NCI-H82 treated with DMSO at 0.1 percent for 48 hours (cell line): ENCODE results near the gene ARHGEF37.
"Not testable (repeated sequence)": the region's sequence is repeated elsewhere in the genome, so short reads cannot be mapped to it uniquely, and the experiment has no call there.

Experiments
- DNase-seq: peaks from one replicate; lab custom pipeline; 2025; ENCODE audit not compliant: unreplicated experiment; lab: John Stamatoyannopoulos, UW

The ARHGEF37 gene

DNA sequence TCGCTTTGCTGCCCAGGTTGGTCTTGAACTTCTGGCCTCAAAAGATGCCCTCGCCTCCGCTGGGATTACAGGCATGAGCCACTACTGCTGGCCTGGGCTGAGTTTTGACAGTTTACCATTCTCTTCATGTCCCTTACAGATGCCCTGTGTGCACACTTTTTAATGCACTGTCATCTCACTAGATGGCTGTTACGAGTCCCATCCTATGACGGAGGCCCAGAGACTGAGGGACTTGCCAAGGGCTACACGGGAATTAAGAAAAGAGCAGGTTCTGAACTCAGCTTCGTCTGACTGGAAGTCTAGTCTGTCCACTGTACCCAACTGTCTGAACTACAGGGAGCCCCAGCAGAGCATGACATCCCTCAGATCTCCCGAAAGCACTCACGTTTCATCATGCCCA, 63.9 kb downstream of the ARHGEF37 start:
- DNase-seq, result no peak

- no peak for DNase-seq
These were observed 64.4 kb downstream of the ARHGEF37 start for GRCh38 chr5:149645725-149646124.

- DNase-seq, result no peak
These were observed 65.3 kb downstream of the ARHGEF37 start for GRCh38 chr5:149646564-149646963.

DNA sequence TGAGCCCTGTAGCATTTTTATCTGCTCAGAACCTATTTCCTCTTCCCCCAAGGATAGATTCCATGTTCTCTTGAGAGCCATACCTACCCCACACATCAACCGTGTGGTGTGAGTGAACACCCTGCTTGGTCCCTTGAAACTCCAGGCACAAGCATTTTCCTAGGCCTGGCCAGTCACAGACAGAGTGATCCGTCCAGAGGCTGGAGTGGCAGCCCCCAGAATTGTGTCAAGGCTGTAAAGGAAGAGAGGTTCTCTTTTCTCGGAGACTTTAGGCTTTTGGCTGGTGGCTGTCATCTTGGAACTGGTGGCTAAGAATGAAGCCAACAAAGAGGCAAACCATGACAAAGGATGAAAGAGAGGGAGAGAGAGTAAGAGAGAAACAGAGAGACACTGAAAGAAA, 66.0 kb downstream of the ARHGEF37 start:
- DNase-seq, result no peak

DNA sequence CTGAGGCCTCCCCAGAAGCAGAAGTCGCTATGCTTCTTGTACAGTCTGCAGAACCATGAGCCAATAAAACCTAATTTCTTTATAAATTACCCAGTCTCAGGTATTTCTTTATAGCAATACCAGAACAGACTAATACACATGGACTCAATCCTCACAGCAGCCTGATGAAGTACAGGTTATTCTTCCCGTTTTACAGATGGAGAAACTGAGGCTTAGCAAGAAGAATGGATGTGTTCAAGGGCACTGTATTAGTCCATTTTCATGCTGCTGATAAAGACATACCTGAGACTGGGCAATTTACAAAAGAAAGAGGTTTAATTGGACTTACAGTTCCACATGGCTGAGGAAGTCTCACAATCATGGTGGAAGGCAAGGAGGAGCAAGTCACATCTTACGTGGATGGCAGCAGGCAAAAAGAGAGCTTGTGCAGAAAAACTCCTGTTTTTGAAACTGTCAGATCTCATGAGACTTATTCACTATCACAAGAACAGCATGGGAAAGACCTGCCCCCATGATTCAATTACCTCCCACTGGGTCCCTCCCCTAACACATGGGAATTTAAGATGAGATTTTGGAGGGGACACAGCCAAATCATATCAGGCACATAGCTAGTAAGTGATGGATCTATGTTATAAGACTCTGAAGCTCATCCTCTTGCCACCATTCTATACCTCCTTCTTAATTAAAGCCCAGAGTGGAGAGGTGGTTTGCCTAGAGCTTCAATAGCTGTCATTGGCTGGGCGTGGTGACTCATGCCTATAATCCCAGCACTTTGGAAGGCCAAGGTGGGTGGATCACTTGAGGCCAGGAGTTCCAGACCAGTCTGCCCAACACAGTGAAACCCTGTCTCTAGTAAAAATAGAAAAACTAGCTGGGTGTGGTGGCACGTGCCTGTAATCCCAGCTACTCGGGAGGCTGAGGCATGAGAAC, 67.4 kb downstream of the ARHGEF37 start:
- DNase-seq, result not testable (repeated sequence)

GRCh38 chr5:149649730-149650129, 68.4 kb downstream of the ARHGEF37 start:
- DNase-seq, result not testable (repeated sequence)

DNA sequence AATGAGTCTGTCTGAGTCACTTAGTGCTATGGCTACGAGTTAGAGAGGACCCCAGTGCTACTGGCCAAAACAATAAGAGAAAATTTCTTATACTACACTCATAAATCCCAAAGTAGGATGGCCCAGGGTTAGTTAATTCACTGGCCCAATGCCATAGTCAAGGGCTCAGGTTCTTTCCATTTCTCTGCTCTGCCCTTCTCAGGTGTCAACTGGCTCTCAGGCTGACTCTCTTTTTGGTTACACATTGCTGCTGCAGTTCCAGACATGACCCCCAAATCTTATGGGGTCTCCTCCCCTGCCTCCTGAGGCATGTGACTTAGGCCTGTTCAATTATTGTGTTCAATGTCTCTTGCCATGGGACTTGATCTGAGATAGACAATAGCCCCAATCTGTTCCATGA, 70.4 kb downstream of the ARHGEF37 start:
- DNase-seq, result no peak

- no peak for DNase-seq
These were observed 71.4 kb downstream of the ARHGEF37 start for GRCh38 chr5:149652697-149653096.

DNA sequence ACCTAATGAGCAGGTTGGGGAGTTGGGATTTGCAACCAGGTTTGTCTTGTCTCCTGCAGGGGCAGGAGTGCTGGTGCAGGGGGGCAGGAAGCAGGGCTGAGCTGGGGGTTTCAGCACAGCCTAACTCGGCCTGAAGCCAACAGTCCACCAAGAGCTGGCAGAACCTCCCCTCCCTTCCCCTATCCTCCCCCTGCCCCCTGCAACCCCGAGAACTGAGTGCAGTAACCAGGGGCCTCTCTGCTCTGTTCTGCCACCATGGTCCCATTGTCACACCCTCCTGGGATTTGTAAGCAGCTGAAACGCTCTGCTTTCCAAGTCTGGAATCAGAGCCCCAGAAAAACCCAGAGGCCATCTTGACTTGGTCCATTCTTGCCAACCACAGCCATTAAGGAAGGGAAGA, 72.9 kb downstream of the ARHGEF37 start:
- no peak for DNase-seq

DNA sequence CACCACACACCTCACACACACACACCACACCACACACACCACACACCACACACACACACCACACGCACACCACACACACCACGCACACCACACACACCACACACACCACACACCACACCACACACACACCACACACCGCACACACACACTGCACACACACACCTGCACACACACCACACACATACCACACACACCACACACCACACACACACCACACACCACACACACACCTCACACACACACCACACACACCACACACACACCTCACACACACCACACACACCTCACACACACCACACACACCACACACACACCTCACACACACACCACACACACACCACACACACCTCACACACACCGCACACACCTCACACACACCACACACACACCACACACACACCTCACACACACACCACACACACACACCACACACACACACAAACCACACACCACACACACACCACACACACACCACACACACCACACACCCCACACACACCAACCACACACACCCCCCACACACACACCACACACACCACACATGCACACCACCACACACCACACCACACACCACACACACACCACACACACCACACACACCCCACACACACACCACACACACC, 73.7 kb downstream of the ARHGEF37 start:
- no peak for DNase-seq

DNA sequence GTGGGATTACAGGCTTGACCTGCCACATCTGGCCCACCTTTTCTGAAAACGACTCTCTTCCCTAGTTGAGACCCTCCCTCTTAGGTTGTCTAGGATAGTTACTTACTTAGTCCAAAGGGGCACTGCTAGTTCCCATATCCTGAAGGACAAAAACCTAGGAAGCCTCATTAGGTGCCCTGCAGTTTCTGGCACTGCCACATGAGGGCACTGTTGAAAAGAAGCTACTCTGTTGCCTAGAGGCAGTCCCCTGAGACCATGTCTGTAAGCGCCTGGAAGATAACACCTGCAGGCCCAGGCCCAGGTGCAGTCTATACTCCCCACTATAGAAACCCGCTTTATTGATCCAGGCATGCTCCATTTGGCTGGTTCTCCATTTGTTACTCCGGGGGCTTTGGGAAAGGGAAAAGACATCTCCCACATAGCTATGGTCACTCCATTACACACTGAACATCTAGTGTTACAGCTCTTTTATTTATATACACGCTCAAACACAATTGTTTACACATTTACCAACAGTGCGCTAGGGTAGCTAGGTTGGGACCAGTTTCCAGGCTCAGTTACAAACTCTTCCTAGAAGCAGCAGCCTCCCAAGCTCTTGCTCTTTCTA, 75.4 kb downstream of the ARHGEF37 start:
- DNase-seq, result no peak

- no peak for DNase-seq
These were observed 76.0 kb downstream of the ARHGEF37 start for GRCh38 chr5:149657324-149657723.

GRCh38 chr5:149658299-149658698, 77.0 kb downstream of the ARHGEF37 start:
- DNase-seq, result no peak

DNA sequence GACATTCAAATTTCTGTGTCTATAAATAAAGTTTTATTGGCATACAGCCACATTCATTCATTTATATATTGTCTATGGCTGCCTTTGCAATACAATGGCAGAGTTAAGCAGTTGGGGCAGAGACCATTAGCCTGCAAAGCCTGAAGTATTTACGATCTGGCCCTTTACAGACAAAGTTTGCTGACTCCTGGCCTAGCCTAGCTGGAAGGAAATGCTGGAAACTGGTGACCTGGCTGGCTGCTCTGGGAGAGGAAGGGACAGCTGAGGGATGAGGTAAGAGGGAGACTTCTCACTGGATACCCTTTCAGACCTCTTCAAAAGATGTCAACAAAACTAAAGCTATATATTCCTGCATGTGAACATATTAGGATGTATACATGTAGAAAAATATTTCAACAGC, 82.8 kb downstream of the ARHGEF37 start:
- DNase-seq, result no peak

DNA sequence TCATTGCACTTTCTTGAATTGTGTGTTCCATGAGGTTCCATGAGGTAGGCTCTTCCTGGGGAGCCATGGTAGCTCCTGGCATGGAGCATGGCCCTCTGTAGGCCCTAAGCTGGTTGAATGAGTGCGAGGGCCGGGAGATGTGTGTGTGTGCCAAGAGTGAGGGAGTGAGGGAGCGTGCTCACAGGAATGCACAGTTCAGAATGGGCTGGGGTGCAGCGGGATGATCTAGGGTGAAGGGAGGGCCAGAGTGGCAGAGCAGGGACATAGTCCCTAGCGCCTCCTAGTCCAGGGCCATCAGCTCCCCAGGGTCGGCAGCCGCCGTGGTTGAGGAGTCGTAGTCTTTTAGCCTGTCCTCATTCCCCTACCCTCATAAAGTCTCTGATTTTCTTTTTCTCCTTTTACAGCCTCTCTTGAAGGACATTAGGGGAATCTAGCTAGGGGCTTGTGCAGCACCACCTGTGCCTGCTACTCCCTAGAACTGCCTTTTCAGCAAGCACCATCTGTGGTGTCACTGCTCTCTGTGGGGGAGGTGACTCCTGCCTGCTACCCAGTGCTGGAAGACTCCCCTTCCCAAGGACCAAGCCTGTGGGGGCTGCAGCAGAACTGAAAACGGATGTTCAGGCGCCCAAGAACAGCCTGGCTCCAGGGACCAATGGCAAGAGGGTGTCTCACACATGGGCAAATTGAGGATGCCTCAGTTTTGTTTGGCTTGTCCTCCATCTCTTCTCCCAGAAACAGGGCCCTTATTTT, 83.5 kb downstream of the ARHGEF37 start:
- no peak for DNase-seq

DNA sequence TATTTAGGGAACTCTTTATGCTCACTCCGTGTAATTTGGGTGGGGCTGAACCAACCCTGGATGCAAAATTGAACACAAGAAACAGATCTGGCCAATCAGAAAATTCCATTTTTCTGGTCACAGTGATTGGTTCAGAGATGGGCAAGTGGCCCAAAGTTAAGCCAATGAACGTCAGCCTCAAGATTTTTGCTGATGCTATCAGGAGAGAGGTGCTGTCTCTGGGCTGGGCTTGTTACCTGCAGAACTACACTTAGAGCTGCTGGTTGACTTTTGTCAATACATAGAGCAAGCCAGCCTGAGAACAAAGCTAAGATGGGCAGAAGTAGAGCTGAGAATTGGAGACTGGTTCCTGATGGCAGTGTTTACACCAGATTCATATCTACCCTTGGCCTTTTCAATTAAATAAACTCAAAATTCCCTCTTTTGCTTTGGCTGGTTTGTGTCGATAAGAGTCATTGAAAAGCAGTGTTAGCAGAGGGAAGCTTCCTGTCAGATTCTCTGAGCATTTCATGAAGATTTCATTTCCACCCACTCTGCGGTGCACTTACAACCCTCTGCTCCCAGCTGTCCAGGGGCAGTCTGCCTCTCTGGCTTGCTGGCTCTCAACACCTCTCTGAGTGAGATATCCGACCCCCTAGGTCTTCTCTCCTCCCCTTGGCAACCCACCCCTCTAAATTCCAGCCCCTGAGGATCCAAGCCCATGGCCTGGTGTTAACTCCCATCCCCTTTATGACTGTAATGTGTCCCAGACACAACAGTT, 84.3 kb downstream of the ARHGEF37 start:
- DNase-seq, result no peak

DNA sequence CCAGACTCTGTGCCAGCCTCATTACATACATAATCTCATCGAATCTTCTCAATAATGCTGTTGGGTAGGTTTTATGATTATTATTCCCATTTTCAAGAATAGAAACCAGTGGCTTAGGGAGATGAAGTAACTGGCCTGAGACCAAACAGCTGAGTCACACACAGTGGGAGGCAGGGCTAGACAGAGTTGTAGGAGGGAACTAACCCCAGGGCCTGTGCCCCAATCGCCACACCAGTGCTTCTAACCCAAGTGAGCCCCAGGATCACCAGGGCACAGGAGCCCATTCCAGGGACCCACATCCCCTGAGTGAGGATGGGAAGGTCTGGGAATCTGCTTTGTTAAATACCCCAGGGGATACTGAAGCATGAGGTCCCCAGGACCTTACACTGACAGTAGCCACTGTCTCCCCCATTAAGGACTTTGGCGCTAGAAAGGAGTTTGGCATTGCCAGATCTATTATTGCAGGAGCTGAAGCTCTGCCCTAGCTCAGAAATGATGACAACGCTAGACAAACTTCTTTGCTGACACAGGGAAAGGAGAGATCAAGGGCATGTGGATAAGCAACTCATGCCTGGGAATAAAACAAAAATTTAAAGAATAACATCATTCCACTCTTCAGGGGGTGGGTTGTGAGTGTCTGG, 85.0 kb downstream of the ARHGEF37 start:
- DNase-seq, result no peak

- DNase-seq, result no peak
These were observed 86.0 kb downstream of the ARHGEF37 start for GRCh38 chr5:149667084-149667828.

- no peak for DNase-seq
These were observed 86.6 kb downstream of the ARHGEF37 start for GRCh38 chr5:149667829-149668330.
